ENCODE results near the gene BTNL9. TPM values are rescaled to one million over a fixed set of nuclear protein-coding genes. Genes with fewer than 3 reads are reported as not detected.

The BTNL9 gene
- polyA plus RNA-seq, 3 donors = not detected

- Histone ChIP-seq H3K27ac (ENCODE audit: low read depth in 1 of 2, low read length in 2 of 2) (no peak overlapping the region), H2AFZ (ENCODE audit: insufficient read depth, low read depth, low read length, poor library complexity, severe bottlenecking) (no peak overlapping the region), H3K27me3 (ENCODE audit: control insufficient read depth in 2 of 2, insufficient read depth in 2 of 2, low read length in 2 of 2) (no peaks in the 10 kb centered on the region), H4K20me1 (ENCODE audit: insufficient read depth, low read length) (no peaks in the 10 kb centered on the region), H3K9ac (ENCODE audit: insufficient read depth, low read length, poor library complexity, severe bottlenecking) (no peak overlapping the region), H3K4me3 (replicated peaks in 1 of 3; ENCODE audit: low read depth in 2 of 3, low read length in 3 of 3) (no peak overlapping the region), H3K4me1 (ENCODE audit: control insufficient read depth in 1 of 2, insufficient read depth in 2 of 2, low read length in 2 of 2) (no peaks in the 10 kb centered on the region), H3K36me3 (replicated peaks in 1 of 2; ENCODE audit: control insufficient read depth in 1 of 2, insufficient read depth in 2 of 2, low read length in 2 of 2) (no peaks in the 10 kb centered on the region), H3K4me2 (replicated peaks; ENCODE audit: extremely low read depth, low read length, poor library complexity, severe bottlenecking) (no peak overlapping the region), H3K9me3 (replicated peaks in 1 of 2; ENCODE audit: control insufficient read depth in 1 of 2, insufficient read depth in 1 of 2, low read length in 2 of 2) (peaks cover 0 to 3% of the 10 kb centered on the region in 2 donors), H3K79me2 (ENCODE audit: insufficient read depth, low read length) (no peaks in the 10 kb centered on the region)
- TF ChIP-seq CTCF (IDR thresholded peaks at IDR 0.05) = no peak
- intact Hi-C loops (cut with micrococcal nuclease) = no loop called here
- H3K36me3 Mint-ChIP-seq = no peaks in the 10 kb centered on the region
- WGBS (ENCODE audit: insufficient coverage) = 87% methylated on average over 10 of the region's 13 CpGs
- peaks cover 7 to 23% (median 14%) of the 10 kb centered on the region in 3 donors for H3K27me3 Mint-ChIP-seq (ENCODE audit: low read depth in 3 of 3)
- no peak overlapping the region for H3K4me3 Mint-ChIP-seq
- no peaks in the 10 kb centered on the region for H3K4me1 Mint-ChIP-seq
- peaks cover 1 to 12% (median 3%) of the 10 kb centered on the region in 7 donors for H3K9me3 Mint-ChIP-seq
- H3K27ac Mint-ChIP-seq = no peak overlapping the region
- DNase-seq = no peak
Measured at GRCh38 chr5:181036816-181037364, 3.2 kb upstream of the BTNL9 start.

- H4K20me1 ChIP-seq (ENCODE audit: insufficient read depth, low read length) = no peaks in the 10 kb centered on the region
- TF ChIP-seq CTCF (IDR thresholded peaks at IDR 0.05) = no peak
- no peak overlapping the region for H3K4me3 ChIP-seq (replicated peaks in 1 of 3; ENCODE audit: low read depth in 2 of 3, low read length in 3 of 3)
- intact Hi-C loops (cut with micrococcal nuclease) = no loop called here
- H3K36me3 Mint-ChIP-seq = no peaks in the 10 kb centered on the region
- no peaks in the 10 kb centered on the region for H3K79me2 ChIP-seq (ENCODE audit: insufficient read depth, low read length)
- H3K9me3 Mint-ChIP-seq = peaks cover 0 to 12% (median 2%) of the 10 kb centered on the region in 7 donors
- WGBS (ENCODE audit: insufficient coverage) = 100% methylated on average over 3 of the region's 4 CpGs
- H3K4me1 Mint-ChIP-seq = no peaks in the 10 kb centered on the region
- H3K27me3 ChIP-seq (ENCODE audit: control insufficient read depth in 2 of 2, insufficient read depth in 2 of 2, low read length in 2 of 2) = no peaks in the 10 kb centered on the region
- no peak for DNase-seq
- no peak overlapping the region for H3K4me3 Mint-ChIP-seq
- H3K36me3 ChIP-seq (replicated peaks in 1 of 2; ENCODE audit: control insufficient read depth in 1 of 2, insufficient read depth in 2 of 2, low read length in 2 of 2) = no peaks in the 10 kb centered on the region
- peaks cover 0 to 3% of the 10 kb centered on the region in 2 donors for H3K9me3 ChIP-seq (replicated peaks in 1 of 2; ENCODE audit: control insufficient read depth in 1 of 2, insufficient read depth in 1 of 2, low read length in 2 of 2)
- H3K9ac ChIP-seq (ENCODE audit: insufficient read depth, low read length, poor library complexity, severe bottlenecking) = no peak overlapping the region
- H2AFZ ChIP-seq (ENCODE audit: insufficient read depth, low read depth, low read length, poor library complexity, severe bottlenecking) = no peak overlapping the region
- no peak overlapping the region for H3K27ac ChIP-seq (ENCODE audit: low read depth in 1 of 2, low read length in 2 of 2)
- H3K4me2 ChIP-seq (replicated peaks; ENCODE audit: extremely low read depth, low read length, poor library complexity, severe bottlenecking) = no peak overlapping the region
- H3K4me1 ChIP-seq (ENCODE audit: control insufficient read depth in 1 of 2, insufficient read depth in 2 of 2, low read length in 2 of 2) = no peaks in the 10 kb centered on the region
- peaks cover 9 to 24% (median 16%) of the 10 kb centered on the region in 3 donors for H3K27me3 Mint-ChIP-seq (ENCODE audit: low read depth in 3 of 3)
- H3K27ac Mint-ChIP-seq = peak overlapping the region in 1 of 7 donors; percentile 53
Measured at GRCh38 chr5:181037365-181037861, 2.7 kb upstream of the BTNL9 start.

Data from CD14-positive monocyte (primary cell).